GM12878 (cell line): ENCODE measurements around the gene TRIM46. TPM values are rescaled to one million over a fixed set of nuclear protein-coding genes. Genes with fewer than 3 reads are reported as not detected.

ENCODE experiments used
- ATAC-seq: fragments of 200-7000 bp; cut with Tn5 transposase; 3 replicates; pipeline ENCODE4 v1.9.1; 2020; ENCODE audit warnings: mild to moderate bottlenecking, moderate library complexity
- BruUV-seq: library from RNA; stranded (reverse); fragments of 400-500 nt; replicated peaks from 2 replicates; lab custom pipeline; 2021; lab: Mats Ljungman, UMichigan
- CTCF ChIA-PET: fragments of 300-600 bp; sonication (Branson Sonifier 250); formaldehyde crosslinking; extraction: SDS; loops from one replicate; lab custom pipeline; 2021; ENCODE audit warnings: inconsistent platforms; lab: Yijun Ruan, JAX
- POLR2A ChIA-PET: fragments of 350-600 bp; formaldehyde crosslinking; extraction: SDS; loops from one replicate; lab custom pipeline; 2021; ENCODE audit warnings: inconsistent platforms; lab: Charles Lee
- RAD21 ChIA-PET: fragments of 300-600 bp; sonication (Branson Sonifier 250); formaldehyde crosslinking; loops from one replicate; lab custom pipeline; 2023; ENCODE audit warnings: antibody characterized with exemption; ENCODE audit not compliant: unreplicated experiment; lab: Charles Lee
- SMC1A ChIA-PET: fragments of 300-600 bp; sonication (Branson Sonifier 250); formaldehyde crosslinking; loops from one replicate; lab custom pipeline; 2023; ENCODE audit not compliant: unreplicated experiment, uncharacterized antibody; lab: Charles Lee
- DNase-seq: peaks from one replicate; pipeline ENCODE4 v3.0.0-alpha.2; 2011; ENCODE audit warnings: low read depth, low spot score
- FAIRE-seq: peaks from 3 replicates; lab custom pipeline; 2011; peaks lifted over from hg19 to GRCh38; lab: Jason Lieb, UNC
- H2AFZ ChIP-seq: 2 replicates; pipeline ENCODE4 v1.6.0; 2011; ENCODE audit warnings: low read depth, low read length, control low read depth; ENCODE audit not compliant: control insufficient read depth
- H3K27ac ChIP-seq: 2 replicates; pipeline ENCODE4 v1.5.1; 2011; ENCODE audit warnings: control low read depth; ENCODE audit not compliant: control insufficient read depth, insufficient read depth
- H3K27me3 ChIP-seq, 2 experiments: replicated peaks in 1 of 2; 2 replicates each; pipeline versions ENCODE4 v1.6.0 to v1.6.1; 2011; ENCODE audit warnings: low read length in 1 of 2; ENCODE audit not compliant: control insufficient read depth in 2 of 2, insufficient read depth in 2 of 2
- H3K36me3 ChIP-seq, 2 experiments: 2 replicates each; pipeline ENCODE4 v1.5.1; 2011; ENCODE audit warnings: low read length in 1 of 2; ENCODE audit not compliant: control insufficient read depth in 2 of 2, insufficient read depth in 2 of 2
- H3K4me1 ChIP-seq: 2 replicates; pipeline ENCODE4 v1.6.1; 2011; ENCODE audit warnings: mild to moderate bottlenecking, low read length, moderate library complexity, mixed read lengths; ENCODE audit not compliant: control insufficient read depth, insufficient read depth
- H3K4me2 ChIP-seq: 2 replicates; pipeline ENCODE4 v1.6.0; 2011; ENCODE audit warnings: control low read depth; ENCODE audit not compliant: control insufficient read depth, insufficient read depth
- H3K4me3 ChIP-seq: fragments of 200-600 bp; sonication (generic); 2 replicates; pipeline ENCODE4 v1.5.1; 2016
- H3K79me2 ChIP-seq: 2 replicates; pipeline ENCODE4 v1.6.0; 2011; ENCODE audit warnings: low read length; ENCODE audit not compliant: control insufficient read depth, insufficient read depth
- H3K9ac ChIP-seq: 2 replicates; pipeline ENCODE4 v1.8.0; 2011; ENCODE audit warnings: low read length, control low read depth, mixed read lengths; ENCODE audit not compliant: control insufficient read depth, insufficient read depth
- H3K9me3 ChIP-seq: replicated peaks from 3 replicates; pipeline ENCODE4 v1.5.1; 2011; ENCODE audit warnings: mild to moderate bottlenecking, low read length; ENCODE audit not compliant: control insufficient read depth, insufficient read depth
- H4K20me1 ChIP-seq: 2 replicates; pipeline ENCODE4 v1.6.0; 2011; ENCODE audit not compliant: control insufficient read depth, insufficient read depth
- ESRRA ChIP-seq: IDR thresholded peaks from 2 replicates; pipeline ENCODE4 v1.6.1; 2012; ENCODE audit warnings: mild to moderate bottlenecking, low read length, improper control_type of control experiment
- FOXM1 ChIP-seq: IDR thresholded peaks from 2 replicates; pipeline ENCODE4 v1.6.1; 2012; ENCODE audit warnings: low read depth, mild to moderate bottlenecking, inconsistent platforms, low read length, moderate library complexity
- GATAD2B ChIP-seq: fragments of 450-650 bp; conservative IDR thresholded peaks from 2 replicates; pipeline ENCODE4 v1.6.1; 2017; ENCODE audit warnings: low read depth, mild to moderate bottlenecking, moderate library complexity
- HDAC6 ChIP-seq: fragments of 200-600 bp; sonication (generic); IDR thresholded peaks from one replicate; pipeline ENCODE4 v1.8.0; 2017; ENCODE audit warnings: antibody characterized with exemption; ENCODE audit not compliant: unreplicated experiment
- MEF2B ChIP-seq: fragments of 450-650 bp; IDR thresholded peaks from 2 replicates; pipeline ENCODE4 v1.6.1; 2018; ENCODE audit warnings: mild to moderate bottlenecking, moderate library complexity; ENCODE audit not compliant: partially characterized antibody, poor library complexity, severe bottlenecking
- MLLT1 ChIP-seq: fragments of 450-650 bp; IDR thresholded peaks from 2 replicates; pipeline ENCODE4 v1.6.1; 2016; ENCODE audit warnings: mild to moderate bottlenecking
- MXI1 ChIP-seq: fragments of 150-350 bp; IDR thresholded peaks from 2 replicates; pipeline ENCODE4 v1.6.1; 2011; ENCODE audit warnings: low read depth, mild to moderate bottlenecking, inconsistent platforms, low read length, improper control_type of control experiment
- NR2C1 ChIP-seq: fragments of 450-650 bp; IDR thresholded peaks from 2 replicates; pipeline ENCODE4 v1.6.1; 2017; ENCODE audit warnings: antibody characterized with exemption, mild to moderate bottlenecking, moderate library complexity
- NR2F1 ChIP-seq: fragments of 450-650 bp; conservative IDR thresholded peaks from 2 replicates; pipeline ENCODE4 v1.6.1; 2017; ENCODE audit warnings: mild to moderate bottlenecking
- PKNOX1 ChIP-seq: fragments of 450-650 bp; IDR thresholded peaks from 2 replicates; pipeline ENCODE4 v1.6.1; 2016; ENCODE audit warnings: mild to moderate bottlenecking
- POLR2A ChIP-seq: IDR thresholded peaks from 2 replicates; pipeline ENCODE4 v1.6.1; 2011; ENCODE audit warnings: low read depth, mild to moderate bottlenecking, low read length
- RB1 ChIP-seq: fragments of 450-650 bp; formaldehyde crosslinking; IDR thresholded peaks from 2 replicates; pipeline ENCODE4 v1.6.1; 2017; ENCODE audit warnings: mild to moderate bottlenecking, borderline replicate concordance
- RBBP5 ChIP-seq: fragments of 200-600 bp; sonication (generic); conservative IDR thresholded peaks from 2 replicates; pipeline ENCODE4 v1.6.1; 2016
- SIN3A ChIP-seq: IDR thresholded peaks from 2 replicates; pipeline ENCODE4 v1.6.1; 2012; ENCODE audit warnings: low read depth, low read length, improper control_type of control experiment
- SMC3 ChIP-seq: IDR thresholded peaks from 2 replicates; pipeline ENCODE4 v1.6.1; 2011; ENCODE audit warnings: low read length, improper control_type of control experiment, borderline replicate concordance
- SP1 ChIP-seq: IDR thresholded peaks from one replicate; pipeline ENCODE4 v1.6.1; 2011; ENCODE audit warnings: low read depth, low read length
- SREBF2 ChIP-seq: IDR thresholded peaks from 2 replicates; pipeline ENCODE4 v1.6.1; 2012; ENCODE audit warnings: mild to moderate bottlenecking, low read length
- STAT3 ChIP-seq: IDR thresholded peaks from 2 replicates; pipeline ENCODE4 v1.6.1; 2011; ENCODE audit warnings: low read depth, low read length, improper control_type of control experiment
- USF2 ChIP-seq: IDR thresholded peaks from 2 replicates; pipeline ENCODE4 v1.6.1; 2011; ENCODE audit warnings: low read depth, low read length, improper control_type of control experiment, borderline replicate concordance
- ZNF217 ChIP-seq: fragments of 450-650 bp; IDR thresholded peaks from 2 replicates; pipeline ENCODE4 v1.6.1; 2017; ENCODE audit warnings: antibody characterized with exemption, mild to moderate bottlenecking
- WGBS: methylation state at CpG from one replicate; pipeline ENCODE4 v1.1.6; 2016; ENCODE audit warnings: low lambda C conversion rate; ENCODE audit not compliant: insufficient replicate concordance, insufficient coverage; ENCODE audit errors: missing lambda C conversion rate; 5-methylcytosine and 5-hydroxymethylcytosine counted together
- in situ Hi-C: fragments of 300-500 bp; cut with MboI; formaldehyde crosslinking; loops from 9 replicates; pipeline ENCODE4 v1.14.3; 2018; ENCODE audit warnings: mixed read lengths
- intact Hi-C: fragments of 100-400 bp; cut with micrococcal nuclease; formaldehyde crosslinking; loops from one replicate; pipeline ENCODE4 v1.14.2; 2022; ENCODE audit not compliant: unreplicated experiment
- polyA plus RNA-seq, 11 experiments: library from polyadenylated mRNA; depleted of rRNA in 4 of 11; unstranded in 6 of 11; stranded (reverse) in 5 of 11; fragments of >200 nt; fragmentation: Nextera tagmentation in 4 of 11; fragmentation: Illumina TruSeq in 1 of 11; extraction: Ambion mirVana in 4 of 11; extraction: Trizol in 1 of 11; gene quantifications; 1 replicate in 1 of 11; 2 replicates in 10 of 11; pipeline versions ENCODE4 v1.2.1 to v1.2.3, GENCODE V29; 2011 to 2016; ENCODE audit warnings: inconsistent platforms in 2 of 11, missing spikeins in 2 of 11, low read depth in 1 of 11
- total RNA-seq, 4 experiments: library from RNA; depleted of rRNA in 3 of 4; stranded (reverse); fragments of >200 nt in 3 of 4; fragmentation: Illumina TruSeq in 1 of 4; extraction: Trizol in 1 of 4; gene quantifications; 2 replicates each; pipeline versions ENCODE4 v1.2.1 to v1.2.3, GENCODE V29; 2013 to 2021
- TF ChIP-seq, protein P1 (sequence below): IDR thresholded peaks from 2 replicates; pipeline ENCODE4 v1.6.1; 2011; ENCODE audit warnings: borderline replicate concordance, low read depth, mild to moderate bottlenecking, moderate library complexity, mixed read lengths, low read length; ENCODE audit not compliant: insufficient read depth; ENCODE audit errors: extremely low read length
- TF ChIP-seq, protein P2 (sequence below): IDR thresholded peaks from 2 replicates; pipeline ENCODE4 v1.6.1; 2011; ENCODE audit warnings: low read depth, mild to moderate bottlenecking, low read length, moderate library complexity, borderline replicate concordance; ENCODE audit errors: extremely low read depth

Gene TRIM46
- total and polyA plus RNA-seq, 10 of the 15 experiments (the other 5 are each of a cell fraction or from before 2014, with no cell fraction given) = 0.08 to 3.1 (median 0.97) TPM

DNA sequence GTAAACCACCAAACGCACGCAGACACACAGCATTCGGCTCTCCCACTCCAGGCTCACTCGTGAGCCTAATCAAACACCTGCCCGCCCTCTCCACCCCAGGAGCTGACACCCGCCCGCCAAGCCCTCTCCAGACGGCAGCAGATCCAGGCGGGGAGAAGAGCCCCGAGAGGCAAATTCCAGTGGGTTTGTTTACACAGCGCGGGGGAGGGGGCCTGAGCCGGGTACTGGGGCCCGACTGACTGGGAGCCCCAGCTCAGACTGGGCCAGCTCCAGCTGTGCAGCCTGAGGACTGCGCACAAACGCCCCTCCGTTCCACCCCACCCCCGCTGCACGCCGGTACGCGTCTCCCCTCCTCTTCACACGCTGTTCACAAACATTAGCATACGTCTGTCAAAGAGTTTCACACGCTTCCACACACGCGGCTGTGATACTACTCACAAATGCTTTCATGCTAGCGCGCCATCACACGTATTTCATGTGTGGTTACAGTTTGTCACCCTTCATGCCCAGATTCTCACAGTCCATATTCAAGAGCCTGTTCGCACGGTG lies 47.0 kb upstream of the TRIM46 start:
- Histone ChIP-seq H3K4me3 (no peak overlapping the region), H4K20me1 (no peaks in the 10 kb centered on the region), H2AFZ (no peak overlapping the region; the same call in 1 of the 2 replicates), H3K36me3 (no peaks in the 10 kb centered on the region), H3K27ac (no peak overlapping the region), H3K4me1 (peaks cover 14% of the 10 kb centered on the region), H3K4me2 (peak overlapping the region; percentile 75), H3K27me3 (peaks cover 14 to 24% of the 10 kb centered on the region in 2 experiments), H3K9me3 (no peaks in the 10 kb centered on the region), H3K9ac (no peak overlapping the region), H3K79me2 (no peaks in the 10 kb centered on the region)
- ChIA-PET RAD21 (interaction anchor here (1.2 kb wide), 2 partner anchors 41 kb away, joined by 3 to 4 read pairs; no protein-coding TSS in a partner anchor), POLR2A (interaction anchor here (0.5 kb wide), 1 partner anchor 447 kb away, joined by 3 read pairs; no protein-coding TSS in a partner anchor), SMC1A (no interaction called here), CTCF (interaction anchor here (0.7 to 1.9 kb wide), 3 partner anchors 35 to 46 kb away, joined by 3 to 6 read pairs (median 5); partner anchors contain the start of gene KRTCAP2)
- intact Hi-C loops (no loop called here), in situ Hi-C loops (no loop called here)
- WGBS = 17% methylated on average over 23 of the region's 32 CpGs
- DNase-seq = no peak
- no peak for FAIRE-seq
- no TSS peak for BruUV-seq
- TF ChIP-seq USF2 = no peak
- TF ChIP-seq MXI1 = peak; percentile 25; the same call in 1 of the 2 replicates
- TF ChIP-seq SMC3 = no peak
- TF ChIP-seq FOXM1 = no peak
- no peak for TF ChIP-seq ESRRA
- peak; percentile 26 for TF ChIP-seq MEF2B
- no peak for TF ChIP-seq NR2C1
- TF ChIP-seq GATAD2B = no peak
- no peak for TF ChIP-seq POLR2A
- no peak for TF ChIP-seq HDAC6
- TF ChIP-seq ZNF217 = no peak
- no peak for TF ChIP-seq RBBP5
- peak; percentile 90 for TF ChIP-seq PKNOX1
- TF ChIP-seq STAT3 = no peak
- TF ChIP-seq, protein P1, sequence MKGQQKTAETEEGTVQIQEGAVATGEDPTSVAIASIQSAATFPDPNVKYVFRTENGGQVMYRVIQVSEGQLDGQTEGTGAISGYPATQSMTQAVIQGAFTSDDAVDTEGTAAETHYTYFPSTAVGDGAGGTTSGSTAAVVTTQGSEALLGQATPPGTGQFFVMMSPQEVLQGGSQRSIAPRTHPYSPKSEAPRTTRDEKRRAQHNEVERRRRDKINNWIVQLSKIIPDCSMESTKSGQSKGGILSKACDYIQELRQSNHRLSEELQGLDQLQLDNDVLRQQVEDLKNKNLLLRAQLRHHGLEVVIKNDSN = no peak
- no peak for TF ChIP-seq SREBF2
- no peak for TF ChIP-seq SP1
- TF ChIP-seq, protein P2, sequence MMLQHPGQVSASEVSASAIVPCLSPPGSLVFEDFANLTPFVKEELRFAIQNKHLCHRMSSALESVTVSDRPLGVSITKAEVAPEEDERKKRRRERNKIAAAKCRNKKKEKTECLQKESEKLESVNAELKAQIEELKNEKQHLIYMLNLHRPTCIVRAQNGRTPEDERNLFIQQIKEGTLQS = no peak
- TF ChIP-seq NR2F1 = no peak
- no peak for TF ChIP-seq MLLT1
- TF ChIP-seq SIN3A = no peak
- TF ChIP-seq RB1 = no peak
- peak; percentile 59 for ATAC-seq
